OCI-LY7 (cell line): ENCODE measurements around the gene OPHN1. TPM values are rescaled to one million over a fixed set of nuclear protein-coding genes. Genes with fewer than 3 reads are reported as not detected.
"Not testable (repeated sequence)": the region's sequence is repeated elsewhere in the genome, so short reads cannot be mapped to it uniquely, and the experiment has no call there.

Experiments
- BruUV-seq: library from RNA; stranded (reverse); fragments of 400-500 nt; replicated peaks from 2 replicates; lab custom pipeline; 2021; lab: Mats Ljungman, UMichigan
- CTCF ChIA-PET: fragments of 300-600 bp; sonication (Branson Sonifier 250); formaldehyde crosslinking; loops from one replicate; lab custom pipeline; 2022; ENCODE audit warnings: antibody characterized with exemption; ENCODE audit not compliant: unreplicated experiment; lab: Charles Lee
- POLR2A ChIA-PET: fragments of 300-600 bp; sonication (Branson Sonifier 250); formaldehyde crosslinking; loops from one replicate; lab custom pipeline; 2022; ENCODE audit warnings: antibody characterized with exemption; lab: Charles Lee
- DNase-seq: peaks from one replicate; pipeline ENCODE4 v3.0.0-alpha.2; 2015; ENCODE audit warnings: low spot score
- H2AFZ ChIP-seq: fragments of 200-600 bp; sonication (generic), shearing (Covaris generic); 2 replicates; pipeline ENCODE4 v1.6.1; 2014; ENCODE audit warnings: mild to moderate bottlenecking, antibody characterized with exemption, low read length, moderate library complexity
- H3K27ac ChIP-seq: fragments of 200-600 bp; sonication (generic); 2 replicates; pipeline ENCODE4 v1.5.1; 2014; ENCODE audit warnings: mixed run types, low read depth, mild to moderate bottlenecking, moderate library complexity, low read length, inconsistent platforms; ENCODE audit not compliant: poor library complexity, severe bottlenecking
- H3K36me3 ChIP-seq: fragments of 200-600 bp; sonication (generic); 2 replicates; pipeline ENCODE4 v1.6.1; 2014; ENCODE audit warnings: mild to moderate bottlenecking, antibody characterized with exemption, low read length, moderate library complexity, mixed read lengths; ENCODE audit not compliant: insufficient read depth
- H3K4me1 ChIP-seq: fragments of 200-600 bp; sonication (generic); 2 replicates; pipeline ENCODE4 v1.5.1; 2014; ENCODE audit warnings: mild to moderate bottlenecking, low read length; ENCODE audit not compliant: insufficient read depth, poor library complexity, severe bottlenecking
- H3K4me2 ChIP-seq: fragments of 200-600 bp; sonication (generic); 2 replicates; pipeline ENCODE4 v1.6.1; 2014; ENCODE audit warnings: mild to moderate bottlenecking, low read length
- H3K4me3 ChIP-seq: fragments of 200-600 bp; sonication (generic); 2 replicates; pipeline ENCODE4 v1.5.1; 2014; ENCODE audit warnings: mild to moderate bottlenecking, low read depth, low read length; ENCODE audit not compliant: poor library complexity, severe bottlenecking
- H3K79me2 ChIP-seq: fragments of 200-600 bp; sonication (generic); 2 replicates; pipeline ENCODE4 v1.6.1; 2016; ENCODE audit warnings: low read depth, mild to moderate bottlenecking, low read length, moderate library complexity, mixed read lengths; ENCODE audit not compliant: insufficient read depth
- H3K9me2 ChIP-seq: fragments of 200-600 bp; sonication (generic); 2 replicates; pipeline ENCODE4 v1.6.1; 2016; ENCODE audit warnings: mild to moderate bottlenecking, low read length, mixed read lengths; ENCODE audit not compliant: insufficient read depth
- H3K9me3 ChIP-seq: fragments of 200-600 bp; sonication (generic); 2 replicates; pipeline ENCODE4 v1.6.1; 2014; ENCODE audit warnings: mild to moderate bottlenecking, mixed run types, low read length, mixed read lengths
- H4K20me1 ChIP-seq: fragments of 200-600 bp; sonication (generic); 2 replicates; pipeline ENCODE4 v1.6.1; 2014; ENCODE audit warnings: mild to moderate bottlenecking, antibody characterized with exemption, low read length, moderate library complexity, mixed read lengths; ENCODE audit not compliant: insufficient read depth
- EZH2phosphoT487 ChIP-seq: fragments of 200-600 bp; sonication (generic); IDR thresholded peaks from 2 replicates; pipeline ENCODE4 v1.6.1; 2018; ENCODE audit warnings: low read depth, borderline replicate concordance, mild to moderate bottlenecking, mixed run types, antibody characterized with exemption, low read length, moderate library complexity, mixed read lengths
- intact Hi-C: fragments of 100-400 bp; cut with micrococcal nuclease; formaldehyde crosslinking; loops from one replicate; pipeline ENCODE4 v1.10.0; 2022; ENCODE audit not compliant: unreplicated experiment
- total RNA-seq, 2 experiments: library from RNA; depleted of rRNA in 1 of 2; stranded (reverse); fragments of >200 nt in 1 of 2; shearing (Covaris generic) in 1 of 2; gene quantifications; 2 replicates each; pipeline ENCODE4 v1.2.3, GENCODE V29; 2014 to 2022
- TF ChIP-seq, protein P1 (sequence below): fragments of 200-600 bp; sonication (generic); conservative IDR thresholded peaks from 2 replicates; pipeline ENCODE4 v1.5.1; 2014; ENCODE audit warnings: mild to moderate bottlenecking, antibody characterized with exemption, low read length, moderate library complexity, mixed read lengths

OPHN1 gene
- total RNA-seq, 2 experiments from 2014 or later: not detected

DNA sequence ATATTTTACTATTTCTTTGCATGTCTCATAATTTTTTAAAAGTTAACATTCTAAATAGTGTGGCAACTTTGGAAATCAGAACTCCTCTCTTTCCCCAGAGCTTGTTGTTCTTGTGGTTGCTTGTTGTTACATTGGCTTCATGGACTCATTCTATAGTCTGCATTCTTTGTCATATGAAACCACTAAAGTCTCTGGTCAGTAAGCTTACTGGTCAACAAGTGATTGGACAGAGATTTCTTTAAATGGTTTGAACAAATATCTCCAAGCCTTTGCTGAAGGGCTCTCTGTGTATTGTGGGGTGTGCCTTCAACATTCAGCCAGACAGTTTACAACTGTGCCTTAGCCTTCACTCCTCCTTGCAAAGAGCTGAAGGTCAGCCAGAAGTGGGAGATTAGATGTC, 147.2 kb downstream of the OPHN1 start:
- no peaks in the 10 kb centered on the region for H3K9me2 ChIP-seq
- H3K4me3 ChIP-seq: no peak overlapping the region
- no peaks in the 10 kb centered on the region for H3K4me1 ChIP-seq
- no TSS peak for BruUV-seq
- intact Hi-C loops: no loop called here
- no peaks in the 10 kb centered on the region for H3K79me2 ChIP-seq
- no peak for DNase-seq
- CTCF ChIA-PET: no interaction called here
- no peak overlapping the region for H3K4me2 ChIP-seq
- POLR2A ChIA-PET: no interaction called here
- H3K9me3 ChIP-seq: no peaks in the 10 kb centered on the region
- H2AFZ ChIP-seq: no peak overlapping the region
- no peaks in the 10 kb centered on the region for H4K20me1 ChIP-seq
- H3K36me3 ChIP-seq: no peaks in the 10 kb centered on the region
- TF ChIP-seq EZH2phosphoT487: no peak
- TF ChIP-seq, protein P1, sequence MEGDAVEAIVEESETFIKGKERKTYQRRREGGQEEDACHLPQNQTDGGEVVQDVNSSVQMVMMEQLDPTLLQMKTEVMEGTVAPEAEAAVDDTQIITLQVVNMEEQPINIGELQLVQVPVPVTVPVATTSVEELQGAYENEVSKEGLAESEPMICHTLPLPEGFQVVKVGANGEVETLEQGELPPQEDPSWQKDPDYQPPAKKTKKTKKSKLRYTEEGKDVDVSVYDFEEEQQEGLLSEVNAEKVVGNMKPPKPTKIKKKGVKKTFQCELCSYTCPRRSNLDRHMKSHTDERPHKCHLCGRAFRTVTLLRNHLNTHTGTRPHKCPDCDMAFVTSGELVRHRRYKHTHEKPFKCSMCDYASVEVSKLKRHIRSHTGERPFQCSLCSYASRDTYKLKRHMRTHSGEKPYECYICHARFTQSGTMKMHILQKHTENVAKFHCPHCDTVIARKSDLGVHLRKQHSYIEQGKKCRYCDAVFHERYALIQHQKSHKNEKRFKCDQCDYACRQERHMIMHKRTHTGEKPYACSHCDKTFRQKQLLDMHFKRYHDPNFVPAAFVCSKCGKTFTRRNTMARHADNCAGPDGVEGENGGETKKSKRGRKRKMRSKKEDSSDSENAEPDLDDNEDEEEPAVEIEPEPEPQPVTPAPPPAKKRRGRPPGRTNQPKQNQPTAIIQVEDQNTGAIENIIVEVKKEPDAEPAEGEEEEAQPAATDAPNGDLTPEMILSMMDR: no peak
- H3K27ac ChIP-seq: no peak overlapping the region

DNA sequence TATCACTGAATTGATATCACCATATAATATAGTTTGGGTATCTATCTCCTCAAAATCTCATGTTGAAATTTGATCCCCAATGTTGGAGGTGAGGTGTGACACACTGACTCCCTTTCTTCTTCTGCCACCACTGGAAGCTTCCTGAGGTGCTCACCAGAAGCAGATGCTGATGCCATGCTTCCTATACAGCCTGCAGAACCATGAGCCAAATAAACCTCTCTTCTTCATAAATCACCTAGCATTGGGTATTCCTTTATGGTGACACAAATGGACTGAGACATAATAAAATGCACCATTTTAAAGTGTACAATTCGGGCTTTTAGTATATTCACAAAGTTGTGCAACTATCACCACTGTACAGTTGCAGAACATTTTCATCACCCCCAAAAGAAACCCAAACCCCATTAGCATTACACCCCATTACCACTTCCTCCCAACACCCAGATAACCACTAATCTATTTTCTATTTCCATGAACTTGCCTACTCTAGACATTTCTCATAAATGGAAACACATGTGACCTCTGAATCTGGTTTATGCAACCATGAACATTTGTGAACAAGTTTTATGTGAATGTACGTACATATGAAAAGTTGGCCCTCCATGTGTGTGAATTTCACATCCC, 148.9 kb downstream of the OPHN1 start:
- POLR2A ChIA-PET: no interaction called here
- TF ChIP-seq EZH2phosphoT487: no peak
- TF ChIP-seq, protein P1: no peak
- Histone ChIP-seq H4K20me1 (no peaks in the 10 kb centered on the region), H3K4me2 (no peak overlapping the region), H3K9me3 (no peaks in the 10 kb centered on the region), H3K4me1 (no peaks in the 10 kb centered on the region), H3K9me2 (no peaks in the 10 kb centered on the region), H3K4me3 (no peak overlapping the region), H3K79me2 (no peaks in the 10 kb centered on the region), H3K36me3 (no peaks in the 10 kb centered on the region), H2AFZ (no peak overlapping the region), H3K27ac (no peak overlapping the region)
- intact Hi-C loops: no loop called here
- CTCF ChIA-PET: no interaction called here
- DNase-seq: no peak
- no TSS peak for BruUV-seq

DNA sequence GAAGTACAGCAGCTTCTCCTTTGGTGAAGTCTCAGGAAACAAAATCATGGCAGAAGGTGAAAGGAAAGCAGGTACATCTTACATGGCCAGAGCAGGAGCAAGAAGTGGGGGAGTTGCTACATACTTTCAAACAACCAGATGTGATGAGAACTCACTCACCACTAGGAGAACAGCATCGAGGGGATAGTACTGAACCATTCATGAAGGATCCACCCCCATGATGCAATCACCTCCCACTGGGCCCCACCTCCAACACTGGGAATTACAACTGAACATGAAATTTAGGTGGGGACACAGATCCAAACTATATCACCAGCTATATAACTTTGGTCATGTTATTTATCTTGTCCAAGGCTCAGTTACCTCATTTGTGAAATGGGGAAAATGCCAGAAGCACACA, 159.4 kb downstream of the OPHN1 start:
- Histone ChIP-seq H3K4me2 (no peak overlapping the region), H3K4me1 (no peaks in the 10 kb centered on the region), H3K9me3 (no peaks in the 10 kb centered on the region), H2AFZ (no peak overlapping the region), H3K79me2 (no peaks in the 10 kb centered on the region), H3K36me3 (no peaks in the 10 kb centered on the region), H3K27ac (no peak overlapping the region), H3K4me3 (no peak overlapping the region), H3K9me2 (no peaks in the 10 kb centered on the region), H4K20me1 (no peaks in the 10 kb centered on the region)
- no peak for DNase-seq
- BruUV-seq: no TSS peak
- POLR2A ChIA-PET: no interaction called here
- intact Hi-C loops: no loop called here
- CTCF ChIA-PET: no interaction called here
- TF ChIP-seq, protein P1: no peak
- TF ChIP-seq EZH2phosphoT487: no peak

DNA sequence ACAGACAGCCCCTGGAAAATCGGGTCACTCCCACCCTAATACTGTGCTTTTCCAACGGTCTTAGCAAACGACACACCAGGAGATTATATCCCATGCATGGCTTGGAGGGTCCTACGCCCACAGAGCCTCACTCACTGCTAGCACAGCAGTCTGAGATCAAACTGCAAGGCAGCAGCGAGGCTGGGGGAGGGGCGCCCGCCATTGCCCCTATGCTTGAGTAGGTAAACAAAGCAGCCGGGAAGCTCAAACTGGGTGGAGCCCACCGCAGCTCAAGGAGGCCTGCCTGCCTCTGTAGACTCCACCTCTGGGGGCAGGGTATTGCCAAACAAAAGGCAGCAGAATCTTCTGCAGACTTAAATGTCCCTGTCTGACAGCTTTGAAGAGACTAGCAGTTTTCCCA, 168.5 kb downstream of the OPHN1 start:
- intact Hi-C loops, H3K36me3 ChIP-seq, H3K9me2 ChIP-seq, H2AFZ ChIP-seq, H3K4me3 ChIP-seq, H3K4me1 ChIP-seq, H3K27ac ChIP-seq, POLR2A ChIA-PET, H3K79me2 ChIP-seq, DNase-seq, BruUV-seq, H3K9me3 ChIP-seq, H4K20me1 ChIP-seq, CTCF ChIA-PET, H3K4me2 ChIP-seq: not testable (repeated sequence)
